Mesothelial cell of epicardium (in vitro differentiated cells): ENCODE data around the gene SUFU. TPM values are rescaled to one million over a fixed set of nuclear protein-coding genes. Genes with fewer than 3 reads are reported as not detected.
A peak's percentile ranks its signal among the peaks of the same experiment; 100 is the strongest.
"Not testable (repeated sequence)": the region's sequence is repeated elsewhere in the genome, so short reads cannot be mapped to it uniquely, and the experiment has no call there.

Source experiments
- DNase-seq, 2 experiments: peaks; one replicate each; pipeline ENCODE4 v3.0.0; 2021; ENCODE audit warnings: low spot score in 2 of 2; ENCODE audit not compliant: unreplicated experiment in 2 of 2
- H3K27ac Mint-ChIP-seq: 2 replicates; pipeline ENCODE4 v1.8.0; 2021; ENCODE audit warnings: mixed read lengths
- H3K27me3 Mint-ChIP-seq: 2 replicates; pipeline ENCODE4 v1.8.0; 2021; ENCODE audit warnings: low read depth, mixed read lengths
- H3K36me3 Mint-ChIP-seq: 2 replicates; pipeline ENCODE4 v1.8.0; 2021; ENCODE audit warnings: mixed read lengths
- H3K4me1 Mint-ChIP-seq: 2 replicates; pipeline ENCODE4 v1.8.0; 2021; ENCODE audit warnings: mixed read lengths
- H3K4me3 Mint-ChIP-seq: 2 replicates; pipeline ENCODE4 v1.8.0; 2021; ENCODE audit warnings: mild to moderate bottlenecking, moderate library complexity, mixed read lengths
- H3K9me3 Mint-ChIP-seq: 2 replicates; pipeline ENCODE4 v1.8.0; 2021; ENCODE audit warnings: mixed read lengths
- total RNA-seq: library from RNA; stranded (reverse); gene quantifications from 3 replicates; pipeline ENCODE4 v1.2.1, GENCODE V29; 2021
- TF ChIP-seq, protein P1 (sequence below): fragments of 200-600 bp; sonication (generic); IDR thresholded peaks from one replicate; pipeline ENCODE4 v1.5.0; 2021; ENCODE audit warnings: antibody characterized with exemption; ENCODE audit not compliant: unreplicated experiment

SUFU gene
- 32.4 to 33.4 TPM (median 32.7 TPM) in 3 replicates for total RNA-seq

DNA sequence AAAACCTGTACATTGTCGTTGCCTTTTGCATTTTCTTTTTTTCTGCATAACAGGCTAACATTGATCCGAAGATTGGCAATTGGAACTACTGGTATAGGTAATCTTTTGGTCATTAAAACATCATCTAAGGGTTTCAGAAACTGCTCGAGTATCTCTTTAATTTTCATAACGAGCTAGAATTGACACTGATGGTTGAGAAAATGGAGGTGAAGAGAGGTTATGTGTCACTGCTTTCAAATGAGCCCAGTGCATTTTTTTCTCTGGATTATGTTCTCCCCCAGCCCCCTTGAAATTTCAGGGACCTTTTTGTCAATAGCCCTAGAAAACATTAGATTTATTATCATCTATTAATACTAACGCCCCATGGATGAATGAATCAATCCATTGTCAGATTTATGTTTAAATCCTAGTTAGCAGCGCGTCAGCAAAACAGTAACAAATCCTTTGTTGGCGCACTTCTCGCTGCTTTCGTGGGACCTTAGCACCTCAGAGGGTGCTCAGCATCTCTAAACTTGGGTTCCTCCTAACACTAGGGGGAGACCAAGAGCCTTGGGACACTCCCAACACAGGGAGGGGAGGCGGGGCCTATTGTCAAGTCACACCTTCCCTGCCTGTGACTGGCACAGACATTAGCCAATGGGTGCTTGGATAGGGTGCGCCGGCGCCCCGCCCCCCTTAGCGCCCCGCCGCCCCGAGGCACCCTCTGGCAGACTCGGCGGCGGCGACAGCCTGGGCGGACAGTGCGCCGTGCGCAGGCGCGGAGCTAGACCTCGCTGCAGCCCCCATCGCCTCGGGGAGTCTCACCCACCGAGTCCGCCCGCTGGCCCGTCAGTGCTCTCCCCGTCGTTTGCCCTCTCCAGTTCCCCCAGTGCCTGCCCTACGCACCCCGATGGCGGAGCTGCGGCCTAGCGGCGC, at the start of gene SUFU:
Gene SUFU, plus strand, starts transcription at position 709 of the 915 bp plus-strand sequence. Its CDS starts 181 bp downstream, at position 890.
- Mint-ChIP-seq H3K36me3 (peaks cover 3% of the 10 kb centered on the region), H3K27me3 (no peaks in the 10 kb centered on the region), H3K4me1 (peaks cover 25% of the 10 kb centered on the region), H3K27ac (peak within 1 kb of the TSS; percentile 93), H3K4me3 (no peak within 1 kb of the TSS), H3K9me3 (no peaks in the 10 kb centered on the region)
- TF ChIP-seq, protein P1, sequence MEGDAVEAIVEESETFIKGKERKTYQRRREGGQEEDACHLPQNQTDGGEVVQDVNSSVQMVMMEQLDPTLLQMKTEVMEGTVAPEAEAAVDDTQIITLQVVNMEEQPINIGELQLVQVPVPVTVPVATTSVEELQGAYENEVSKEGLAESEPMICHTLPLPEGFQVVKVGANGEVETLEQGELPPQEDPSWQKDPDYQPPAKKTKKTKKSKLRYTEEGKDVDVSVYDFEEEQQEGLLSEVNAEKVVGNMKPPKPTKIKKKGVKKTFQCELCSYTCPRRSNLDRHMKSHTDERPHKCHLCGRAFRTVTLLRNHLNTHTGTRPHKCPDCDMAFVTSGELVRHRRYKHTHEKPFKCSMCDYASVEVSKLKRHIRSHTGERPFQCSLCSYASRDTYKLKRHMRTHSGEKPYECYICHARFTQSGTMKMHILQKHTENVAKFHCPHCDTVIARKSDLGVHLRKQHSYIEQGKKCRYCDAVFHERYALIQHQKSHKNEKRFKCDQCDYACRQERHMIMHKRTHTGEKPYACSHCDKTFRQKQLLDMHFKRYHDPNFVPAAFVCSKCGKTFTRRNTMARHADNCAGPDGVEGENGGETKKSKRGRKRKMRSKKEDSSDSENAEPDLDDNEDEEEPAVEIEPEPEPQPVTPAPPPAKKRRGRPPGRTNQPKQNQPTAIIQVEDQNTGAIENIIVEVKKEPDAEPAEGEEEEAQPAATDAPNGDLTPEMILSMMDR, result peak; percentile 83
- peak; percentile 99 for DNase-seq

- DNase-seq, H3K27me3 Mint-ChIP-seq, H3K9me3 Mint-ChIP-seq, H3K27ac Mint-ChIP-seq, H3K4me3 Mint-ChIP-seq, H3K36me3 Mint-ChIP-seq: not testable (repeated sequence)
- peaks cover 11% of the 10 kb centered on the region for H3K4me1 Mint-ChIP-seq
Observed at GRCh38 chr10:102454662-102455487, 48.9 kb upstream of the SUFU start.

DNA sequence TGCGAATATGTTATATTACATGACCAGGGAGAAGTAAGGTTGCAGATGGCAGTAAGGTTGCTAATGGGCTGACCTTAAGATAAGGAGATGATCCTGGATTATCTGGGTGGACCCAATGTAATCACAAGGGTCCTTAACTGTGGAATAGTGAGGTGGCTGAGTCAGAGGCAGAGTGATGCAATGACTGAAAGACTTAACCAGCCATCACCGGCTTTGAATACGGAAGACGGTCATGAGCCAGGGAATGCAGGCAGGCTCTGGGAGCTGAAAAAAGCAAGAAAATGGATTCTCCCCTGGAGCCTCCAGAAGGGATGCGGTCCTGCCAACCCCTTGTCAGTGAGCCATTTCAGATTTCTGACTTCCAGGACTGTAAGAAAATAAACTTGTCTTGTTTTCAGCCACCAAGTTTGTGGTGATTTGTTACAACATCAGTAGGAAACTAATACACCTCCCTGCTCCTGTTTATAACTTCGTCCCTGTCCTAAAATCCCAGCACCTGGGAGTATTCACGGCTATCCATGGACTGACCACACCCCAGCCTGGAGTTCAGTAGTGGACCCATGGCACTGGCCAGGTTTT, 47.8 kb upstream of the SUFU start:
- Mint-ChIP-seq H3K27ac (no peak overlapping the region), H3K36me3 (peaks cover 7% of the 10 kb centered on the region), H3K9me3 (no peaks in the 10 kb centered on the region), H3K4me3 (no peak overlapping the region), H3K4me1 (peaks cover 15% of the 10 kb centered on the region), H3K27me3 (no peaks in the 10 kb centered on the region)
- TF ChIP-seq, protein P1, result no peak
- no peak for DNase-seq

DNA sequence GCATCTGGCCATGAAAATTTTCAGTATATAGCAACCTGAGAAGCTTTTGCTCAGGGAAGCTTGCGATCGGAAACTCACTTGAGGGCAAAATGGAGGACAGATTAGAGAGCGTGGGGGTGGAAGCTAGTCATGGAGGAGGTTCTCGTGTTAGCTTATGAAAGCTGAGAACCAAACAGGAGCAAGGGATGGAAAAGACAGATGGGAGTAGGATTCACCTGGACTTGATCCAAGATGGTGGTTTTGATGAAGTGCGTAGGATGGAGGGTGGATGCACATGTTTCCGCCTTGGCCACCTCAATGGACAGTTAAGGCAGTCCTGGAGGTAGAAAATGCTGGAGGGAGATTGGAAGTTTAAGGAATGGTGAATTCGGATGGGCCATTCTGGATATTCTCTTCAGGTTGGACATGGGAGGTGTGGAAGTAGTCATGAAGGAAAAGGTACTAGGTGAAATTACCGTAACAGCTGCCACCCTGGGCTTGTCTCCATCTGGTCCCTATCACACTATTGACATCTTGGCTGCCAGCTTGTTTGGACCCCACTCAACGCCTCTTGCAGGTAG, 46.1 kb upstream of the SUFU start:
- DNase-seq, result no peak
- Mint-ChIP-seq H3K9me3 (no peaks in the 10 kb centered on the region), H3K27ac (no peak overlapping the region), H3K4me3 (no peak overlapping the region), H3K36me3 (peaks cover 7% of the 10 kb centered on the region), H3K27me3 (peaks cover 14% of the 10 kb centered on the region), H3K4me1 (peaks cover 25% of the 10 kb centered on the region)
- TF ChIP-seq, protein P1, result no peak

DNA sequence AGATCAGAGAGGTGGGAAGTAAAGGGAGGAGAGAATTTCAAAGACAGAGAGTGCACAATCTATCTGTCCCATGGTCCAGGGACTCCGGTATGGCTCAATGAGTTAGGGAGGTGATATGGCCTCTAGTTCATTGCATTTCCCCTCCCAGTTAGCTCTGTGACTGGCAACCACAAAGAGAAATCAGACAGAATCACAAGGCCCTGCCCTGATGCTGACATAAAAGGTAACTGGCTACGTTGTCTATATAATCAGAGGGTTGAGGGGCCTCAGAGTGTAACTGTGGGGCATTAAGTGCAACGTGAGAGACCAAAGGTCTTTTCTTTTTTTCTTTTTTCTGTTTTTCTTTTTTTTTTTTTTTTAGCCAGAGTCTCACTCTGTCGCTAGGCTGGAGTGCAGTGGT, 45.1 kb upstream of the SUFU start:
- Mint-ChIP-seq H3K9me3 (no peaks in the 10 kb centered on the region), H3K36me3 (peaks cover 2% of the 10 kb centered on the region), H3K27me3 (peaks cover 20% of the 10 kb centered on the region), H3K4me1 (peaks cover 30% of the 10 kb centered on the region), H3K4me3 (no peak overlapping the region), H3K27ac (no peak overlapping the region)
- TF ChIP-seq, protein P1, result no peak
- DNase-seq, result no peak
